Keratinocyte (primary cell): Measurements from ENCODE around the gene FHIT.

Experiments
- CTCF ChIP-seq, 3 experiments: IDR thresholded peaks in 1 of 3; conservative IDR thresholded peaks in 1 of 3; optimal IDR thresholded peaks in 1 of 3; 2 replicates in 2 of 3; 3 replicates in 1 of 3; pipeline versions ENCODE3 to v1.5.1; 2011; ENCODE audit warnings: low read length in 3 of 3, mild to moderate bottlenecking in 3 of 3, moderate library complexity in 2 of 3, control low read depth in 1 of 3, inconsistent platforms in 1 of 3; ENCODE audit not compliant: insufficient read depth in 2 of 3; ENCODE audit errors: extremely low read depth in 1 of 3
- EZH2 ChIP-seq: IDR thresholded peaks from one replicate; pipeline ENCODE4 v1.6.1; 2012; ENCODE audit warnings: inconsistent platforms, mild to moderate bottlenecking, low read length, moderate library complexity

DNA sequence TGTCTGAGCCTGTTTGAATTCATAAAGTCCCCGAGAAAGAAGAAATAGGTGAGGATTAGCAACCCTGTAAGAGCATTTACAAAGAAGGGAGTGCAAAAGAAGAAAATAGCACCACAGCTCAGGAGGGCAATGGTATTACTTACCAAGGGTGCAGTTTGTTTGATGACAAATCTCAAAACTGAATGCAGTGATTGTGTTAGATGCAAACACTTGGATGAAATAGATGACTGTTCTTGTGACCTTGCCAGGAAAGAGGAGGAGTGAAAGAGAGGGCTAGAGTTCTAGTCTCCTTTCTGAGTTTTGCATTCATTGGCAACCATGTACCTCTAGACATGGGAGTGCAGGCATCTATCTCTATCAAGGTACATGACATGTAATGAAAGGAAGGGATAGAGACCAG is 1170.6 kb downstream of the FHIT start:
- no peak for TF ChIP-seq CTCF (optimal IDR thresholded peaks at IDR 0.05 in 1 of 3, IDR thresholded peaks at IDR 0.05 in 1 of 3, conservative IDR thresholded peaks at IDR 0.05 in 1 of 3; ENCODE audit: extremely low read depth in 1 of 3, insufficient read depth in 2 of 3, low read length in 3 of 3)
- no peak for TF ChIP-seq EZH2
